ENCODE results near the gene IFT20. TPM values are rescaled to one million over a fixed set of nuclear protein-coding genes. Genes with fewer than 3 reads are reported as not detected.

Gene IFT20
- total and polyA plus RNA-seq, 11 donors: 7.9 to 18.9 (median 11.1) TPM

DNA sequence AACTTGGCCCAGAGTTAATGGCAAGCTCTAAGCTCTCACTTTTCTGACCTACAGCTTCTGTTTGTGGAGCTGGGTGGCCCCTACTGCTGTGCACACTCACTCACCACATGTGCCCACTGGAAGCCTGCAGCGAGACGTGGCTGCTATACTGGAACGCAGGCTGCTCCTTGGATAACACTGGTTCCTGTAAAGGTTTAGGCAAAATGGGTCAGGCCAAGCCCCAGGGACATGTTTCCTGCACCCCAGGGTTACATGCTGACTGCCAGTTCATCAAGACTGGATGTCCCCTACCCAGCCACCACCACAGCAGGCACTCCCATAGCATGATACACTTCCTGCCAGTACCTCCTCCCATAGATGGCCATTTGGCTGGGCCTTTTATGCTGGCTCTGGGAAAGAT lies 13.7 kb upstream of the IFT20 start:
- WGBS, 4 donors: 62 to 93% (median 85%) methylated on average over 3 of the region's 3 CpGs
- no peak for ATAC-seq
- Histone ChIP-seq H3K9me3 (no peaks in the 10 kb centered on the region), H3K27me3 (no peaks in the 10 kb centered on the region), H3K36me3 (peaks cover 2 to 100% (median 96%) of the 10 kb centered on the region in 9 donors), H3K4me1 (peaks cover 0 to 45% (median 28%) of the 10 kb centered on the region in 12 donors), H3K4me3 (no peak overlapping the region), H3K27ac (no peak overlapping the region)
- TF ChIP-seq, protein P1, sequence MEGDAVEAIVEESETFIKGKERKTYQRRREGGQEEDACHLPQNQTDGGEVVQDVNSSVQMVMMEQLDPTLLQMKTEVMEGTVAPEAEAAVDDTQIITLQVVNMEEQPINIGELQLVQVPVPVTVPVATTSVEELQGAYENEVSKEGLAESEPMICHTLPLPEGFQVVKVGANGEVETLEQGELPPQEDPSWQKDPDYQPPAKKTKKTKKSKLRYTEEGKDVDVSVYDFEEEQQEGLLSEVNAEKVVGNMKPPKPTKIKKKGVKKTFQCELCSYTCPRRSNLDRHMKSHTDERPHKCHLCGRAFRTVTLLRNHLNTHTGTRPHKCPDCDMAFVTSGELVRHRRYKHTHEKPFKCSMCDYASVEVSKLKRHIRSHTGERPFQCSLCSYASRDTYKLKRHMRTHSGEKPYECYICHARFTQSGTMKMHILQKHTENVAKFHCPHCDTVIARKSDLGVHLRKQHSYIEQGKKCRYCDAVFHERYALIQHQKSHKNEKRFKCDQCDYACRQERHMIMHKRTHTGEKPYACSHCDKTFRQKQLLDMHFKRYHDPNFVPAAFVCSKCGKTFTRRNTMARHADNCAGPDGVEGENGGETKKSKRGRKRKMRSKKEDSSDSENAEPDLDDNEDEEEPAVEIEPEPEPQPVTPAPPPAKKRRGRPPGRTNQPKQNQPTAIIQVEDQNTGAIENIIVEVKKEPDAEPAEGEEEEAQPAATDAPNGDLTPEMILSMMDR (IDR thresholded peaks at IDR 0.05): no peak
- TF ChIP-seq POLR2A (IDR thresholded peaks at IDR 0.05): no peak
- intact Hi-C loops (cut with DNase I): no loop called here
- DNase-seq: no peak

DNA sequence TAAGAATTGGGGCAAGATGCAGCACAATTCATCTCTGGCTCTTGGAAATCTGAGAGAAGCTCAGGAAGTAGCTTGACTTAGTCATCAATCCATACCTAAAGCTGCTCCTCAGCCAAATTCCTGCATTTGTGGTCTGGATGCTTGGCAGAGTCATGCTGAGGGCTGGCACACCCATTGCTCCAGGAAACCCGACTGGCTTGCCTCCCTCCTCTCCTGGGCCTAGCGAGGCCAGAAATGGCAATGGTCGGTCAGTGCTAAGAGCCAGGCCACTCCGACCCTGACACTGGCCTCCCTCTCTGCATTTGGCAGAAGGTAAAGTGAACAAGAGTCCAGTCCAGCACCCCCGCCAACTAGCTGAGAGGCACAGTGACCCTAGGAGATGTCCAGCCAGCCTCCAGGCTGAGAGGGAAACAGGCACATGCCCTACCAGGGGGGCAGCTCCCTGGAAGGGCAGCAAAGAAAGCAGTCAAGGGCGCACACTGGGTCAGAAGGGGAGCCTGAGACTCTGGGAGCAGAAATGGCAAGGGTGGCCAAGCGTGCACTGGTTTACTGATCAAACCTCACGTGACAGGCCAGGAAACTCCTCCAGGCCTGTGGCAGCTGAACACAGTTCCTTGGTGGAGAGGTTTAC lies 12.1 kb upstream of the IFT20 start:
- Histone ChIP-seq H3K4me3 (no peak overlapping the region), H3K9me3 (no peaks in the 10 kb centered on the region), H3K36me3 (peaks cover 4 to 100% (median 96%) of the 10 kb centered on the region in 9 donors), H3K4me1 (peaks cover 0 to 46% (median 28%) of the 10 kb centered on the region in 12 donors), H3K27me3 (no peaks in the 10 kb centered on the region), H3K27ac (peak overlapping the region in 9 of 12 donors; percentile 3 to 68 (median 54))
- DNase-seq: no peak
- peak in 1 of 4 donors; percentile 7 for ATAC-seq
- TF ChIP-seq, protein P1 (IDR thresholded peaks at IDR 0.05): no peak
- TF ChIP-seq POLR2A (IDR thresholded peaks at IDR 0.05): no peak
- intact Hi-C loops (cut with DNase I): no loop called here
- WGBS, 4 donors: 65 to 73% (median 68%) methylated on average over 7 to 8 of the region's 8 CpGs

DNA sequence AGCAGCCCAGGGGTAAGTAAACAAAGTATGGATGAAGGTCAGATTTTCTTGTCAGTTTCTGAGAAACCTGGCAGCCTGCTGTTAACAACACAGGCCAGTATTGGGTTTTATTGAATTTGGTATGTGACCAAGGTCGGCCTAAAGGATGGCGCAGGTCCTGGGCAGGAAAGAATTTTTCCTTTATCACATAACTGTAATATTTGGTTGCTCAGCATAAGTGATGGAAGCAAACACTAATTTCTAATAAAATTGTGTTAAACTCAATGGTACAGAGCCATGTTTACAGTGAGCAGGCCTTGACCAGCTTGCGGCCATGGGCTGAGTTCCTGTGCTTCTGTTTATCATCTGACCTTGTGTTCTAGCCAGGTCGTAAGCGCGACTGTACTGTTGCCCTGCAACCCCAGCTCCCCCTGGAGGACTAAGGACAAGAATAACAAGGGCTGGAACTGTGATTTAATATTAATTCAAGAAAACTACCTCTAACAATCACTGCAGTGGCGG lies 11.5 kb upstream of the IFT20 start:
- ATAC-seq: peak in 3 of 4 donors; percentile 24 to 66 (median 34)
- H3K36me3 ChIP-seq: peaks cover 4 to 100% (median 96%) of the 10 kb centered on the region in 9 donors
- H3K27ac ChIP-seq: peak overlapping the region in 10 of 12 donors; percentile 25 to 68 (median 54)
- H3K4me3 ChIP-seq: no peak overlapping the region
- H3K27me3 ChIP-seq: no peaks in the 10 kb centered on the region
- 42 to 53% (median 48%) methylated on average over 7 of the region's 7 CpGs for WGBS, 4 donors
- intact Hi-C loops (cut with DNase I): no loop called here
- no peaks in the 10 kb centered on the region for H3K9me3 ChIP-seq
- TF ChIP-seq POLR2A (IDR thresholded peaks at IDR 0.05): no peak
- TF ChIP-seq, protein P1 (IDR thresholded peaks at IDR 0.05): peak in 10 of 12 donors; percentile 16 to 51 (median 40)
- peaks cover 0 to 46% (median 28%) of the 10 kb centered on the region in 12 donors for H3K4me1 ChIP-seq
- DNase-seq: no peak

GRCh38 chr17:28346199-28346580 lies 10.9 kb upstream of the IFT20 start:
- Histone ChIP-seq H3K27ac (peak overlapping the region in 10 of 12 donors; percentile 8 to 68 (median 48)), H3K27me3 (no peaks in the 10 kb centered on the region), H3K9me3 (no peaks in the 10 kb centered on the region), H3K4me3 (no peak overlapping the region), H3K36me3 (peaks cover 4 to 100% (median 96%) of the 10 kb centered on the region in 9 donors), H3K4me1 (peaks cover 0 to 47% (median 28%) of the 10 kb centered on the region in 12 donors)
- TF ChIP-seq, protein P1 (IDR thresholded peaks at IDR 0.05): no peak
- no peak for TF ChIP-seq POLR2A (IDR thresholded peaks at IDR 0.05)
- WGBS, 4 donors: 73 to 90% (median 83%) methylated on average over 2 of the region's 2 CpGs
- no peak for DNase-seq
- intact Hi-C loops (cut with DNase I): no loop called here
- ATAC-seq: no peak
